Testis (tissue), 3 donors: ENCODE measurements around the gene CTRB1. TPM values are rescaled to one million over a fixed set of nuclear protein-coding genes. Genes with fewer than 3 reads are reported as not detected.

ENCODE experiments used
- DNase-seq: peaks from one replicate; pipeline ENCODE4 v3.0.0-alpha.2; 2019
- H3K27ac ChIP-seq, 2 donors: fragments of 200-600 bp; sonication (generic); one replicate each; pipeline ENCODE4 v1.5.1; 2019
- H3K27me3 ChIP-seq: fragments of 200-600 bp; sonication (generic); one replicate; pipeline ENCODE4 v1.5.1; 2019
- H3K36me3 ChIP-seq: fragments of 200-600 bp; sonication (generic); one replicate; pipeline ENCODE4 v1.5.1; 2017; ENCODE audit warnings: low read depth; ENCODE audit errors: missing control alignments
- H3K4me1 ChIP-seq: fragments of 200-600 bp; sonication (generic); one replicate; pipeline ENCODE4 v1.5.1; 2019
- H3K4me3 ChIP-seq, 2 donors: fragments of 200-600 bp; sonication (generic); one replicate each; pipeline ENCODE4 v1.5.1; 2017 to 2019
- H3K9me3 ChIP-seq: fragments of 200-600 bp; sonication (generic); one replicate; pipeline ENCODE4 v1.5.1; 2017
- POLR2A ChIP-seq: fragments of 450-650 bp; IDR thresholded peaks from one replicate; pipeline ENCODE4 v1.6.1; 2017; ENCODE audit warnings: antibody characterized with exemption, mild to moderate bottlenecking, moderate library complexity
- WGBS, 2 donors: methylation state at CpG; one replicate each; pipeline ENCODE4 v1.1.5; 2018; 5-methylcytosine and 5-hydroxymethylcytosine counted together
- intact Hi-C: fragments of 100-400 bp; cut with DNase I; formaldehyde crosslinking; loops from one replicate; pipeline ENCODE4 v1.15.1; 2023; ENCODE audit warnings: low total_unique reads
- polyA plus RNA-seq: library from polyadenylated mRNA; stranded (reverse); fragments of 350-450 nt; fragmentation: Illumina TruSeq; extraction: RNeasy Lipid Tissue Mini Kit (QIAGEN cat#74804); gene quantifications from one replicate; pipeline ENCODE4 v1.2.3, GENCODE V29; 2014; ENCODE audit warnings: low read depth, low replicate concordance; ENCODE audit not compliant: insufficient read depth
- total RNA-seq, 2 donors: library from RNA; depleted of rRNA; stranded (reverse); fragments of >200 nt; gene quantifications; one replicate each; pipeline ENCODE4 v1.2.3, GENCODE V29; 2016
- TF ChIP-seq, protein P1 (sequence below), 3 experiments: fragments of 450-650 bp in 2 of 3; fragments of 200-600 bp in 1 of 3; sonication (generic) in 1 of 3; IDR thresholded peaks; one replicate each; pipeline ENCODE4 v1.5.1; 2016 to 2019; ENCODE audit warnings: antibody characterized with exemption in 3 of 3, mild to moderate bottlenecking in 2 of 3, moderate library complexity in 1 of 3

CTRB1 gene
- total and polyA plus RNA-seq, 3 donors from 2014 or later, result 1.2 TPM; not detected in 2

DNA sequence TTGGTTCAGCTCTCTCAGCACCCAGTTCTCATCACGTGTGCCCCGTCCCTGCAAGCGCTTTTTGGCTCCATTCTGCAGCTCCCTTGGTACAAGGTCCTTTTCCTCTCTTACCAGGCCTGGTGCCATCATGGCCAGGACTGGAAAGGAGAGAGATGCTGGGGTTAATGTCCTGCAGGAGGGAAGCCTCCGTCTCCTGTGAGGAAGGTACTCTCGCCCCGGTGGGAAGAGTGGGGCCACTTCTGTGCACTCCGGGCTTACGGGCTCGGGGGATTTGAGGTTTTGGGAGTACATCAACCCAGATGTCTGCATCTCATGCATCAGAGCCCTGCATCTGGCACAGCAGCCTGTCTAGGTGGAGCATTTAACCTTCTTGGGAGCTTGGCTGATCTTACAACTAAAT, 22.0 kb upstream of the CTRB1 start:
- 83 to 85% methylated on average over 8 of the region's 9 CpGs for WGBS, 2 donors
- TF ChIP-seq, protein P1, sequence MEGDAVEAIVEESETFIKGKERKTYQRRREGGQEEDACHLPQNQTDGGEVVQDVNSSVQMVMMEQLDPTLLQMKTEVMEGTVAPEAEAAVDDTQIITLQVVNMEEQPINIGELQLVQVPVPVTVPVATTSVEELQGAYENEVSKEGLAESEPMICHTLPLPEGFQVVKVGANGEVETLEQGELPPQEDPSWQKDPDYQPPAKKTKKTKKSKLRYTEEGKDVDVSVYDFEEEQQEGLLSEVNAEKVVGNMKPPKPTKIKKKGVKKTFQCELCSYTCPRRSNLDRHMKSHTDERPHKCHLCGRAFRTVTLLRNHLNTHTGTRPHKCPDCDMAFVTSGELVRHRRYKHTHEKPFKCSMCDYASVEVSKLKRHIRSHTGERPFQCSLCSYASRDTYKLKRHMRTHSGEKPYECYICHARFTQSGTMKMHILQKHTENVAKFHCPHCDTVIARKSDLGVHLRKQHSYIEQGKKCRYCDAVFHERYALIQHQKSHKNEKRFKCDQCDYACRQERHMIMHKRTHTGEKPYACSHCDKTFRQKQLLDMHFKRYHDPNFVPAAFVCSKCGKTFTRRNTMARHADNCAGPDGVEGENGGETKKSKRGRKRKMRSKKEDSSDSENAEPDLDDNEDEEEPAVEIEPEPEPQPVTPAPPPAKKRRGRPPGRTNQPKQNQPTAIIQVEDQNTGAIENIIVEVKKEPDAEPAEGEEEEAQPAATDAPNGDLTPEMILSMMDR (IDR thresholded peaks at IDR 0.05), result no peak
- TF ChIP-seq POLR2A, result no peak
- peaks cover 10% of the 10 kb centered on the region for H3K4me1 ChIP-seq
- intact Hi-C loops, result no loop called here
- DNase-seq, result no peak
- H3K4me3 ChIP-seq, result no peak overlapping the region
- H3K27me3 ChIP-seq, result no peaks in the 10 kb centered on the region
- H3K27ac ChIP-seq, result no peak overlapping the region
- H3K36me3 ChIP-seq, result no peaks in the 10 kb centered on the region
- no peaks in the 10 kb centered on the region for H3K9me3 ChIP-seq

DNA sequence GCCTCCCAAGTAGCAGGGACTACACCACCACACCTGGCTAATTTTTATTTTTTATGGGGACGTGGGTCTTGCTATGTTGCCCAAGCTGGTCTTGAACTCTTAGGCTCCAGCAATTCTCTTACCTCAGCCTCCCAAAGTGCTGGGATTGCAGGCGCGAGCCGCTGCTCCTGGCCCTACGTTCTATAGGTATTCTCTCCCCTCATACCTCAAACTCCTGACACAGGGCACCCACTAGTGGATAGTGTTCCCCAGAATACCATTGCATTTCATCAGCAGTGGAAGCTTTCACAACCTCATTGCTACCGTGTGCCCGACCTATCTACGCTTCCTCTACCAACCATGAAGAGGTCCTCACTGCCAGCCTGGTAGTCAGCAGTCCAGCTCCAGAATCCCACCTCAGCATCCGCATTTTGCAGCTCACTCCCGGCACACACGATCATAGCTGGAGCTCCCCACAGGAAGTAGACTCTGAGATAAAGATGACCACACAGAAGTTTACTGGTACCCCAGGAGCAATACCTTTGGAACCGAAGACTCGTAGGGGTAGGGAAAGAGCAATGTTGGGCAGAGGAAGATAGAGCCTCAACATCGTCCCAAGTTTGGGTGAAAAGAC, 21.2 kb upstream of the CTRB1 start:
- Histone ChIP-seq H3K4me3 (no peak overlapping the region), H3K4me1 (peaks cover 10% of the 10 kb centered on the region), H3K9me3 (no peaks in the 10 kb centered on the region), H3K36me3 (no peaks in the 10 kb centered on the region), H3K27me3 (no peaks in the 10 kb centered on the region), H3K27ac (no peak overlapping the region)
- no peak for DNase-seq
- intact Hi-C loops, result no loop called here
- WGBS, 2 donors, result 44 to 55% methylated on average over 14 of the region's 14 CpGs
- TF ChIP-seq, protein P1 (IDR thresholded peaks at IDR 0.05), result no peak
- no peak for TF ChIP-seq POLR2A

DNA sequence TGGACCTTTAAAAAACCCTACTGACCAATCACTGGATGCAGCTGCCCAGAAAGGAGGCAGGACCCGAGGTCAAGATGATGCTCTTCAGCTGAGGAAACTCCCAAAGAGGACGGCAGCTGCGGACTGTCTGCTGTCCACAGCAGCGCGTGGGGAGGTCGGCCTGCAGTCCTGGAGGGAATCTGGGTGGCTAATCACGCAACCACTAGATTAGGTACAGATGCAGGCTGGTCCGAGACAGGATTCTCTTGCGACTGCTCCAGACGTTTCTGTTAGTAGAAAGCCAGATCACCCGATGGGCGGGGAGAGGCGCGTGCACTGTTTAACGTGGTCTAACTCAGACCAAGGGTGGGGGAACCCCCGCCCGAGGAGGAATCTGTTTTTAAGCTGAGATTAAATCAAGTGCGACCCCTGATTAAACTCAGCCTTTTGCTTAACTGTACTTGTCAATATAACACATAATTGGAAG, 20.6 kb upstream of the CTRB1 start:
- no peak overlapping the region for H3K4me3 ChIP-seq
- intact Hi-C loops, result no loop called here
- H3K27me3 ChIP-seq, result no peaks in the 10 kb centered on the region
- no peak for DNase-seq
- no peak overlapping the region for H3K27ac ChIP-seq
- no peaks in the 10 kb centered on the region for H3K9me3 ChIP-seq
- H3K4me1 ChIP-seq, result peaks cover 10% of the 10 kb centered on the region
- WGBS, 2 donors, result 11 to 15% methylated on average over 17 to 18 of the region's 18 CpGs
- no peaks in the 10 kb centered on the region for H3K36me3 ChIP-seq
- TF ChIP-seq POLR2A, result no peak
- TF ChIP-seq, protein P1 (IDR thresholded peaks at IDR 0.05), result no peak

DNA sequence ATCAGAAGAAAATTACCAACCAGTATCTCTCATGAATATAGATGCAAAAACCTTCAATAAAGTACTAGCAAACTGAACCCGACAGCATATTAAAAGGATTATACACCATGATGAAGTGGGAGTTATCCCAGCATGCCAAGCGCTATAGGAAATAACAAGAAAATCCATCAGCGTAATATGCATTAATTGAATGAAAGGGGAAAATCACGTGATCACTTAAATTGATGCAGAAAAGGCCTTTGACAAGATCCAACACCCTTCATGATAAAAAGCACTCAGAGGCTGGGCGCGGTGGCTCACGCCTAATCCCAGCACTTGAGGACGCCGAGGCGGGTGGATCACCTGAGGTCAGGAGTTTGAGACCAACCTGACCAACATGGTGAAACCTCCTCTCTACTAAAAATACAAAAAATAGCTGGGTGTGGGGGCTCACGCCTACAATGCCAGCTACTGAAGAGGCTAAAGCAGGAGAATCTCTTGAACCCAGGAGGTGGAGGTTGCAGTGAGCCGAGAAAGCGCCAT, 16.7 kb upstream of the CTRB1 start:
- no peak for TF ChIP-seq POLR2A
- TF ChIP-seq, protein P1 (IDR thresholded peaks at IDR 0.05), result no peak
- DNase-seq, result no peak
- Histone ChIP-seq H3K9me3 (no peaks in the 10 kb centered on the region), H3K4me3 (no peak overlapping the region), H3K36me3 (no peaks in the 10 kb centered on the region), H3K4me1 (peaks cover 10% of the 10 kb centered on the region), H3K27ac (no peak overlapping the region), H3K27me3 (no peaks in the 10 kb centered on the region)
- 86 to 91% methylated on average over 13 of the region's 13 CpGs for WGBS, 2 donors
- intact Hi-C loops, result no loop called here

DNA sequence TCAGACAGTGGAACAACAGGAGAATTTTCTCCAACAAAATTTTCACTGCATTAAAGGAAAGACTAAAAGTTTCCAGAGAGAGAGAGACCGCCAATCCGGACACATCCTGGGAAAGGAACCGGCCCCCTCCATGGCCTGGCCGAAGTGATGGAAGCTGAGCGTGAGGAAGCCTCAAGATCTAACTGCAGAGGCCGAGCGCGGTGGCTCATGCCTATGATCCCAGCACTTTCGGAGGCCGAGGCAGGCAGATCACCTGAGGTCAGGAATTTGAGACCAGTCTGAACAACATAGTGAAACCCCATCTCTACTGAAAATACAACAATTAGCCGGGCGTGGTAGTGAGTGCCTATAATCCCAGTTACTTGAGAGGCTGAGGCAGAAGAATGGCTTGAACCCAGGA, 15.7 kb upstream of the CTRB1 start:
- no peaks in the 10 kb centered on the region for H3K27me3 ChIP-seq
- H3K36me3 ChIP-seq, result no peaks in the 10 kb centered on the region
- no peak overlapping the region for H3K4me3 ChIP-seq
- peaks cover 8% of the 10 kb centered on the region for H3K4me1 ChIP-seq
- whole genome bisulfite sequencing, 2 donors, result 89 to 91% methylated on average over 12 of the region's 12 CpGs
- no peak overlapping the region for H3K27ac ChIP-seq
- no peak for TF ChIP-seq POLR2A
- TF ChIP-seq, protein P1 (IDR thresholded peaks at IDR 0.05), result no peak
- intact Hi-C loops, result no loop called here
- DNase-seq, result no peak
- no peaks in the 10 kb centered on the region for H3K9me3 ChIP-seq
